ENCODE measurements around the gene STX1B. TPM values are rescaled to one million over a fixed set of nuclear protein-coding genes. Genes with fewer than 3 reads are reported as not detected.

Gene STX1B
- total and polyA plus RNA-seq, 3 experiments from 2014 or later: 0.03 to 0.79 (median 0.40) TPM

DNA sequence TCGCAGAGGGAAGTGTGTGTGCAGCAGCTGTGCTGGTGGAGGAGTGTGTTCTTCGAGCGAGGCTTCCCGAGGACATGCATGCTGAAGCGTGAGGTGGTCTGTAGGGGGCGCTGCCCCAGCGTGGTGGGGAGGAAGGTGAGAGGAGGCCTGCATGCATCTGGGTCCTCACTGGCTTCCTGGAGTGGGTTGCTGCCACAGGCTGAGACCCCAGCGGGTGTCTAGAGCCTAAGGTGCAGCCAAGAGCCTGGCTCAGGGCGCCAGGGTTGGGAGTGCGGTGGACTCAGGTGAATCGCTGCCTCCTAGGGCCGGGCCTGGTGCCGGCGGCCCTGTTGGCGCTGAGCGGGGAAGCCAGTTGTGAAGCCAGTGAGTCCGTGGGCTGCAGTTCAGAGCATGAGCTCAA is 32.9 kb downstream of the STX1B start:
- H3K36me3 ChIP-seq (ENCODE audit: insufficient read depth, low read length): peaks cover 20% of the 10 kb centered on the region

GRCh38 chr16:30976486-30976885 is 34.0 kb downstream of the STX1B start:
- Mint-ChIP-seq H3K27ac (peak overlapping the region in 2 of 8 donors; percentile 73 to 81), H3K36me3 (peaks cover 14 to 83% (median 23%) of the 10 kb centered on the region in 3 donors), H3K4me3 (no peak overlapping the region), H3K9me3 (no peaks in the 10 kb centered on the region), H3K27me3 (no peaks in the 10 kb centered on the region), H3K4me1 (peaks cover 0 to 7% (median 6%) of the 10 kb centered on the region in 3 donors)
- peaks cover 24% of the 10 kb centered on the region for H3K36me3 ChIP-seq (ENCODE audit: insufficient read depth, low read length)
- no peak overlapping the region for H3K4me3 ChIP-seq (ENCODE audit: low read length)
- CTCF ChIA-PET: no interaction called here
- no peak overlapping the region for H3K27ac ChIP-seq (ENCODE audit: low read depth, low read length)
- H3K9me3 ChIP-seq (ENCODE audit: low read length): no peaks in the 10 kb centered on the region
- POLR2A ChIA-PET: no interaction called here
- no peaks in the 10 kb centered on the region for H3K4me1 ChIP-seq (ENCODE audit: insufficient read depth, low read length)
- no peaks in the 10 kb centered on the region for H3K27me3 ChIP-seq (ENCODE audit: insufficient read depth, low read length, poor library complexity, severe bottlenecking)
- DNase-seq: no peak

More for the DNA sequence above, 32.9 kb downstream of the STX1B start:
- no peak for DNase-seq
- no peaks in the 10 kb centered on the region for H3K27me3 ChIP-seq (ENCODE audit: insufficient read depth, low read length, poor library complexity, severe bottlenecking)
- Mint-ChIP-seq H3K27ac (peak overlapping the region in 2 of 8 donors; percentile 57 to 87), H3K4me1 (peaks cover 0 to 7% (median 3%) of the 10 kb centered on the region in 3 donors), H3K9me3 (no peaks in the 10 kb centered on the region), H3K4me3 (no peak overlapping the region), H3K36me3 (peaks cover 9 to 81% (median 20%) of the 10 kb centered on the region in 3 donors), H3K27me3 (no peaks in the 10 kb centered on the region)
- H3K4me3 ChIP-seq (ENCODE audit: low read length): no peak overlapping the region
- no peaks in the 10 kb centered on the region for H3K4me1 ChIP-seq (ENCODE audit: insufficient read depth, low read length)
- no peaks in the 10 kb centered on the region for H3K9me3 ChIP-seq (ENCODE audit: low read length)
- ChIA-PET CTCF (no interaction called here), POLR2A (no interaction called here)
- H3K27ac ChIP-seq (ENCODE audit: low read depth, low read length): no peak overlapping the region

- CTCF ChIA-PET: no interaction called here
- H3K27ac Mint-ChIP-seq: peak overlapping the region in 5 of 8 donors; percentile 36 to 77 (median 47)
- peaks cover 0 to 7% (median 6%) of the 10 kb centered on the region in 3 donors for H3K4me1 Mint-ChIP-seq
- no peaks in the 10 kb centered on the region for H3K27me3 ChIP-seq (ENCODE audit: insufficient read depth, low read length, poor library complexity, severe bottlenecking)
- no peak for DNase-seq
- no peaks in the 10 kb centered on the region for H3K27me3 Mint-ChIP-seq
- POLR2A ChIA-PET: no interaction called here
- H3K36me3 ChIP-seq (ENCODE audit: insufficient read depth, low read length): peaks cover 39% of the 10 kb centered on the region
- no peaks in the 10 kb centered on the region for H3K9me3 Mint-ChIP-seq
- H3K36me3 Mint-ChIP-seq: peaks cover 18 to 85% (median 32%) of the 10 kb centered on the region in 3 donors
- H3K4me3 Mint-ChIP-seq: no peak overlapping the region
- no peaks in the 10 kb centered on the region for H3K4me1 ChIP-seq (ENCODE audit: insufficient read depth, low read length)
- H3K9me3 ChIP-seq (ENCODE audit: low read length): no peaks in the 10 kb centered on the region
- no peak overlapping the region for H3K27ac ChIP-seq (ENCODE audit: low read depth, low read length)
- H3K4me3 ChIP-seq (ENCODE audit: low read length): no peak overlapping the region
Observed at GRCh38 chr16:30974348-30974747, 36.1 kb downstream of the STX1B start.

DNA sequence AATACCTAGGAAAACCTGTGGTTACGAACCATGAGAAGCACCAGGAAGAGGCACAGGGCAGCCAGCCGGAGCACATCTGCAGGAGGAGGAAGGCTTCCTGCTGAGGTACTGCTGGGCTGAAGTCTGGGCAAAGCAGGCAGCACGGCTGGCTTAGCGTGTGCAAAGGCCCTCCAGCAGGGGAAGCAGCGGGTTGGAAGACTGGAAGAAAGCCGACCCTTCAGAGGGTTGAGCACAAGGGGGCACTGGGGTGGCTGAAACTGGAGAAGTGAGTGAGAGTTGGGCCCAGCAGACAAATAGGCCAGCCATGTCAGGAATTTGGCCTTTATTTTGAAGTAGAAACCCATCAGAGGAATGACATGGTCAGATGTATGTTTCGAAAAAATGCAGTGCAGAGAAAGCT is 37.6 kb downstream of the STX1B start:
- Mint-ChIP-seq H3K36me3 (peaks cover 22 to 83% (median 29%) of the 10 kb centered on the region in 3 donors), H3K27ac (peak overlapping the region in 1 of 8 donors; percentile 17)

DNA sequence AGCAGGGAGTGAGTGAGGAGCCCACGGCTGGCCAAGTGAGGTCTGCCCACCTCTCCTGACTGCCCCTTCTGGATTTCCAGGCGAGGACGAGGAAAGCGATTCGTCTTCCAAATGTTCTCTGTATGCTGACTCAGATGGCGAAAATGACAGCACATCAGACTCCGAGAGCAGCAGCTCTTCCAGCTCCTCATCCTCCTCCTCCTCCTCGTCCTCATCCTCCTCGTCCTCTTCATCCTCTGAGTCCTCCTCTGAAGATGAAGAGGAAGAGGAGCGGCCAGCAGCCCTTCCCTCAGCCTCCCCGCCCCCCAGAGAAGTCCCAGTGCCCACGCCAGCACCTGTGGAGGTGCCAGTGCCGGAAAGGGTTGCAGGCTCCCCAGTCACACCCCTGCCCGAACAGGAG is 39.1 kb downstream of the STX1B start:
- H3K36me3 Mint-ChIP-seq: peaks cover 20 to 84% (median 35%) of the 10 kb centered on the region in 3 donors
- no peaks in the 10 kb centered on the region for H3K27me3 ChIP-seq (ENCODE audit: insufficient read depth, low read length, poor library complexity, severe bottlenecking)
- H3K4me3 ChIP-seq (ENCODE audit: low read length): no peak overlapping the region
- H3K27ac ChIP-seq (ENCODE audit: low read depth, low read length): no peak overlapping the region
- H3K27ac Mint-ChIP-seq: no peak overlapping the region
- no peaks in the 10 kb centered on the region for H3K27me3 Mint-ChIP-seq
- H3K9me3 ChIP-seq (ENCODE audit: low read length): no peaks in the 10 kb centered on the region
- ChIA-PET POLR2A (no interaction called here), CTCF (no interaction called here)
- no peaks in the 10 kb centered on the region for H3K9me3 Mint-ChIP-seq
- DNase-seq: no peak
- H3K4me3 Mint-ChIP-seq: no peak overlapping the region
- H3K36me3 ChIP-seq (ENCODE audit: insufficient read depth, low read length): peaks cover 46% of the 10 kb centered on the region
- H3K4me1 ChIP-seq (ENCODE audit: insufficient read depth, low read length): no peaks in the 10 kb centered on the region
- peaks cover 0 to 9% (median 7%) of the 10 kb centered on the region in 3 donors for H3K4me1 Mint-ChIP-seq

More for the DNA sequence above, 37.6 kb downstream of the STX1B start:
- CTCF ChIA-PET: interaction anchor here (0.7 kb wide), 1 partner anchor 97 kb away, joined by 3 read pairs; no protein-coding TSS in a partner anchor
- Histone ChIP-seq H3K27ac (ENCODE audit: low read depth, low read length) (no peak overlapping the region), H3K4me1 (ENCODE audit: insufficient read depth, low read length) (no peaks in the 10 kb centered on the region), H3K27me3 (ENCODE audit: insufficient read depth, low read length, poor library complexity, severe bottlenecking) (no peaks in the 10 kb centered on the region), H3K36me3 (ENCODE audit: insufficient read depth, low read length) (peaks cover 46% of the 10 kb centered on the region), H3K4me3 (ENCODE audit: low read length) (no peak overlapping the region), H3K9me3 (ENCODE audit: low read length) (no peaks in the 10 kb centered on the region)
- peaks cover 0 to 8% (median 6%) of the 10 kb centered on the region in 3 donors for H3K4me1 Mint-ChIP-seq
- H3K9me3 Mint-ChIP-seq: no peaks in the 10 kb centered on the region
- no peak overlapping the region for H3K4me3 Mint-ChIP-seq
- no peak for DNase-seq
- POLR2A ChIA-PET: no interaction called here
- H3K27me3 Mint-ChIP-seq: no peaks in the 10 kb centered on the region

DNA sequence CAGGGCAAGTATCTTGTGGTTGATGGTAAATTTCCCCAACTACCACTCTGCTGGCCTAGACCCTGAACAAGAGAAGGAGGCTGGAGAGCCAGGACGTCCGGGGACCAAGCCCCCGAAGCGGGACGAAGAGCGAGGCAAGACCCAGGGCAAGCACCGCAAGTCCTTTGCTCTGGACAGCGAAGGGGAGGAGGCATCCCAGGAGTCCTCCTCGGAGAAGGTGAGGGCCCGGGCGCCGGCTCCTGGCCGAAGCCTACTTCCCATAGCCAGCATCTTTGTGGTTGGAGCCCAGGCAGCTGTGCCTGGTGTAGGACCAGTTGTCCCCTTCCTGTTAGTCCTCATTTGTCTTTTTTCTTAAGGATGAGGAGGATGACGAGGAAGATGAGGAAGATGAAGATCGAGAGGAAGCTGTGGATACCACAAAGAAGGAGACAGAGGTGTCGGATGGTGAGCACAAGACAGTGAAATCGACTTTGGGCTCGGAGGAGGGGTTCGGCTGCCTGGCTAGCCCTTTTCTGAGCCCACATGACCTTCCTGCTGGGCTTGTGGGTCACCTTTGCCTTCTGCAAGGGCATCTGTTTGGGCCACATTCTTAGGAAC is 41.1 kb downstream of the STX1B start:
- no peaks in the 10 kb centered on the region for H3K9me3 ChIP-seq (ENCODE audit: low read length)
- Mint-ChIP-seq H3K4me3 (no peak overlapping the region), H3K4me1 (peaks cover 0 to 7% (median 7%) of the 10 kb centered on the region in 3 donors), H3K27me3 (no peaks in the 10 kb centered on the region), H3K27ac (no peak overlapping the region), H3K9me3 (no peaks in the 10 kb centered on the region), H3K36me3 (peaks cover 26 to 84% (median 33%) of the 10 kb centered on the region in 3 donors)
- POLR2A ChIA-PET: no interaction called here
- H3K4me3 ChIP-seq (ENCODE audit: low read length): no peak overlapping the region
- H3K27me3 ChIP-seq (ENCODE audit: insufficient read depth, low read length, poor library complexity, severe bottlenecking): no peaks in the 10 kb centered on the region
- no peaks in the 10 kb centered on the region for H3K4me1 ChIP-seq (ENCODE audit: insufficient read depth, low read length)
- H3K27ac ChIP-seq (ENCODE audit: low read depth, low read length): no peak overlapping the region
- CTCF ChIA-PET: no interaction called here
- no peak for DNase-seq
- peaks cover 51% of the 10 kb centered on the region for H3K36me3 ChIP-seq (ENCODE audit: insufficient read depth, low read length)

DNA sequence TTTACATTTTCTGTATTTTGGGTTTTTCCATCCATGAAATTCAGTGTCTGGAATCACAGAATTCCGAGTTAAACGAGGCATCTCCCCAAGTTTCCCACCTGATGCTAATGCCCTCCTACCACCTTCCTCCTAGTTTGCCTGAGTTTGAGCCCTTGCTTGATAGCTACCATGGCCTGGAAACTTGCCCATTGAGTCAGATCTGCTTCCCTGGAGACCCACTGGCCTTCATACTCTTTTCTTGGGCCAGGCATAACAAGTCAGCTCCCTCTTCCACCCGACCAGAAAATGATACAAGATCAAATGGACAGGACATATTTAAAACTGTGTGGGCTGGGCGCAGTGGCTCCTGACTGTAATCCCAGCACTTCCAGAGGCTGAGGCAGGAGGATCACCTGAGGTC is 42.6 kb downstream of the STX1B start:
- Histone ChIP-seq H3K36me3 (ENCODE audit: insufficient read depth, low read length) (peaks cover 43% of the 10 kb centered on the region), H3K27me3 (ENCODE audit: insufficient read depth, low read length, poor library complexity, severe bottlenecking) (no peaks in the 10 kb centered on the region), H3K9me3 (ENCODE audit: low read length) (no peaks in the 10 kb centered on the region), H3K4me1 (ENCODE audit: insufficient read depth, low read length) (no peaks in the 10 kb centered on the region), H3K4me3 (ENCODE audit: low read length) (no peak overlapping the region), H3K27ac (ENCODE audit: low read depth, low read length) (no peak overlapping the region)
- H3K36me3 Mint-ChIP-seq: peaks cover 18 to 84% (median 27%) of the 10 kb centered on the region in 3 donors
- POLR2A ChIA-PET: no interaction called here
- peak overlapping the region in 3 of 8 donors; percentile 33 to 69 (median 37) for H3K27ac Mint-ChIP-seq
- CTCF ChIA-PET: interaction anchor here (1.5 kb wide), 1 partner anchor 26 kb away, joined by 5 read pairs; no protein-coding TSS in a partner anchor
- H3K9me3 Mint-ChIP-seq: no peaks in the 10 kb centered on the region
- H3K4me1 Mint-ChIP-seq: peaks cover 0 to 9% (median 5%) of the 10 kb centered on the region in 3 donors
- H3K27me3 Mint-ChIP-seq: no peaks in the 10 kb centered on the region
- DNase-seq: no peak
- H3K4me3 Mint-ChIP-seq: peak overlapping the region in 1 of 7 donors; percentile 40

GRCh38 chr16:30966033-30966619 is 44.3 kb downstream of the STX1B start:
- no peaks in the 10 kb centered on the region for H3K27me3 ChIP-seq (ENCODE audit: insufficient read depth, low read length, poor library complexity, severe bottlenecking)
- H3K4me3 Mint-ChIP-seq: no peak overlapping the region
- peaks cover 14 to 83% (median 25%) of the 10 kb centered on the region in 3 donors for H3K36me3 Mint-ChIP-seq
- H3K4me3 ChIP-seq (ENCODE audit: low read length): no peak overlapping the region
- peak overlapping the region in 2 of 8 donors; percentile 65 to 70 for H3K27ac Mint-ChIP-seq
- ChIA-PET CTCF (interaction anchor here (1.5 kb wide), 1 partner anchor 18 kb away, joined by 3 read pairs; no protein-coding TSS in a partner anchor), POLR2A (no interaction called here)
- H3K9me3 ChIP-seq (ENCODE audit: low read length): no peaks in the 10 kb centered on the region
- no peaks in the 10 kb centered on the region for H3K4me1 ChIP-seq (ENCODE audit: insufficient read depth, low read length)
- peaks cover 0 to 11% (median 5%) of the 10 kb centered on the region in 3 donors for H3K4me1 Mint-ChIP-seq
- no peak overlapping the region for H3K27ac ChIP-seq (ENCODE audit: low read depth, low read length)
- peaks cover 42% of the 10 kb centered on the region for H3K36me3 ChIP-seq (ENCODE audit: insufficient read depth, low read length)
- no peaks in the 10 kb centered on the region for H3K27me3 Mint-ChIP-seq
- H3K9me3 Mint-ChIP-seq: no peaks in the 10 kb centered on the region
- DNase-seq: no peak

Data from CD8-positive, alpha-beta memory T cell (primary cell).